Measurements from ENCODE around the gene KLHL41.

KLHL41 gene

GRCh38 chr2:169573160-169573973, 63.9 kb downstream of the KLHL41 start, which contains the start of gene FASTKD1 (continued):
- peak; percentile 76 for TF ChIP-seq HIC1 (tag by site-specific recombination; IDR thresholded peaks at IDR 0.05)
- no peak; the same call in 1 of the 2 replicates for TF ChIP-seq PATZ1 (tag by site-specific recombination; IDR thresholded peaks at IDR 0.05)
- peak; percentile 98 for TF ChIP-seq ZNF76 (tag by site-specific recombination; IDR thresholded peaks at IDR 0.05; ENCODE audit: borderline replicate concordance, low read depth)
- peak; percentile 73 for TF ChIP-seq SP3 (tag by site-specific recombination; IDR thresholded peaks at IDR 0.05)
- TF ChIP-seq ZNF350 (tag by site-specific recombination; IDR thresholded peaks at IDR 0.05) = no peak
- peak; percentile 57 for TF ChIP-seq KLF8 (tag by site-specific recombination; IDR thresholded peaks at IDR 0.05)
- TF ChIP-seq HOXC10 (CRISPR knock-in tag; IDR thresholded peaks at IDR 0.05) = no peak
- TF ChIP-seq ZNF433 (tag by site-specific recombination; IDR thresholded peaks at IDR 0.05; ENCODE audit: low read depth) = no peak
- TF ChIP-seq KLF17 (tag by site-specific recombination; IDR thresholded peaks at IDR 0.05) = no peak
- TF ChIP-seq ZBTB20 (tag by site-specific recombination; IDR thresholded peaks at IDR 0.05) = peak; percentile 39; the same call in 1 of the 2 replicates
- TF ChIP-seq ZNF501 (tag by site-specific recombination; IDR thresholded peaks at IDR 0.05) = 0 out of 2 replicates have a peak, but pooled peaks have one; percentile 23
- TF ChIP-seq ZNF777 (tag by site-specific recombination; IDR thresholded peaks at IDR 0.05; ENCODE audit: borderline replicate concordance) = no peak
- TF ChIP-seq ZFHX2 (tag by site-specific recombination; conservative IDR thresholded peaks at IDR 0.05) = peak; percentile 59
- no peak for TF ChIP-seq ZNF48 (tag by site-specific recombination; IDR thresholded peaks at IDR 0.05)
- TF ChIP-seq SETDB1 (IDR thresholded peaks at IDR 0.05; ENCODE audit: insufficient read length, low read length) = no peak
- TF ChIP-seq PRDM1 (tag by site-specific recombination; IDR thresholded peaks at IDR 0.05) = no peak
- TF ChIP-seq ZFP37 (tag by site-specific recombination; IDR thresholded peaks at IDR 0.05) = no peak
- TF ChIP-seq ZNF580 (tag by site-specific recombination; IDR thresholded peaks at IDR 0.05) = 0 out of 2 replicates have a peak, but pooled peaks have one; percentile 32
- no peak for TF ChIP-seq ZNF341 (tag by site-specific recombination; IDR thresholded peaks at IDR 0.05; ENCODE audit: low read depth)
- no peak for TF ChIP-seq ZBTB6 (tag by site-specific recombination; IDR thresholded peaks at IDR 0.05)
- 0 out of 2 replicates have a peak, but pooled peaks have one; percentile 13 for TF ChIP-seq ZNF660 (tag by site-specific recombination; IDR thresholded peaks at IDR 0.05)
- TF ChIP-seq ZNF324 (tag by site-specific recombination; IDR thresholded peaks at IDR 0.05) = peak; percentile 39
- peak; percentile 89 for TF ChIP-seq YY2 (tag by site-specific recombination; IDR thresholded peaks at IDR 0.05)
- peak; percentile 24; the same call in 1 of the 2 replicates for TF ChIP-seq GLIS1 (tag by site-specific recombination; IDR thresholded peaks at IDR 0.05)
- TF ChIP-seq ZNF521 (tag by site-specific recombination; IDR thresholded peaks at IDR 0.05) = no peak
- TF ChIP-seq BCL6B (tag by site-specific recombination; IDR thresholded peaks at IDR 0.05) = peak; percentile 100
- TF ChIP-seq ZNF473 (tag by site-specific recombination; IDR thresholded peaks at IDR 0.05) = no peak
- TF ChIP-seq ZNF138 (tag by site-specific recombination; IDR thresholded peaks at IDR 0.05; ENCODE audit: borderline replicate concordance) = no peak
- TF ChIP-seq ZNF146 (tag by site-specific recombination; IDR thresholded peaks at IDR 0.05) = no peak
- TF ChIP-seq ZNF449 (tag by site-specific recombination; IDR thresholded peaks at IDR 0.05) = peak; percentile 93
- TF ChIP-seq ZNF544 (tag by site-specific recombination; IDR thresholded peaks at IDR 0.05) = no peak
